Measurements from ENCODE around the gene HIVEP3.

The HIVEP3 gene

DNA sequence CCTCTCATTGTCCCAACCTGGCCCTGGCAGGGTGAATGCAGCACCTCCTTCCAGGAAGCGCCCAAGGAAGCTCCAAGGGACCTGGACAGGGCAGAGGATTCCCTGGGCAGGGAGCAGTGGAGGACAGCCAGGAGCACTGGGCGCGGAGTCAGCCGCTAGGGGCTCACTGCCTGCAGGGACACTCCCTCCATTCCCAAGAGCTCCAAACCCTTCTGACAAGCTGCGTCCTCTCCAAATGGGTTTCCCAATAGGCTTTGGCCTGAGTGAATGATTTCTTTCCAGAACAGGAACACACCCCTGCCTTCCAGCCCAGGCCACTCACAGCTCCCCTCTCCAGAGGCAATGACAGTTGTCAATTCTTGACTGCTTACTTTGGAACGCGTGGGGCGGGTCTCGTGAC, 305.8 kb downstream of the HIVEP3 start:
- peaks cover 5% of the 10 kb centered on the region for H3K4me1 ChIP-seq (ENCODE audit: control insufficient read depth, insufficient read depth, low read length, poor library complexity, severe bottlenecking)
- WGBS, 2 experiments (ENCODE audit: insufficient coverage in 2 of 2): 95 to 100% methylated on average over 2 to 5 of the region's 9 CpGs
- H3K27ac ChIP-seq (ENCODE audit: low read depth, low read length, severe bottlenecking): no peak overlapping the region

DNA sequence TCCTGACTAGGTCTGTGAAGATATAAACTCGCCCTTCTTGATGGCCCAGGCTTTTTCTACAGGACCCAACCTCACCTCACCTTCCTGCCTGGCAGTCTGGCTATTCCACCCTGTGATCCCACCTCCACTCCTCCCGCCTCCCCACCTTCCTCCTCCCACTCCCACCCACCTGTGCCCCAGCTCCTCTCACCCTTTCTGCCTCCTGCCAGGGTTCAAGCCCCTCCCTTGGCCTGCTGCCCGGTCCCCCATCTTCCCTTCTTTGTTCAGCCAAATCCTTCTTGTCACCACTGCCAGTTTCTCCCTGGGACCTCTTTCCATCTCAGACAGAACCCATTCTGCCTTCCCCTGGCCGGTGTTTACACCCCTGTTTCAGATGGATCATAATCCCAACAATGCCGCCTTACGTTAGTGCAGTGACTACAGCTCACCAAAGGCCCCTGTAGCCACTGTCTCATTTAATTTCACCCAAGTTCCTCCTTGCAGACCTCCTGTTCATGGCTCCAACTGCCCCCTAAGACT, 306.7 kb downstream of the HIVEP3 start:
- Histone ChIP-seq H3K4me1 (ENCODE audit: control insufficient read depth, insufficient read depth, low read length, poor library complexity, severe bottlenecking) (peaks cover 7% of the 10 kb centered on the region), H3K9me3 (ENCODE audit: control insufficient read depth, low read length) (no peaks in the 10 kb centered on the region), H3K36me3 (ENCODE audit: control insufficient read depth, insufficient read depth, low read length) (no peaks in the 10 kb centered on the region), H3K4me3 (ENCODE audit: extremely low read depth, insufficient read depth, low read length, poor library complexity, severe bottlenecking) (no peak overlapping the region), H3K27ac (ENCODE audit: low read depth, low read length, severe bottlenecking) (no peak overlapping the region)
- 87 to 89% methylated on average over 6 of the region's 6 CpGs for WGBS, 2 experiments (ENCODE audit: insufficient coverage in 2 of 2)

More for the DNA sequence above, 305.8 kb downstream of the HIVEP3 start:
- H3K9me3 ChIP-seq (ENCODE audit: control insufficient read depth, low read length): no peaks in the 10 kb centered on the region
- no peak overlapping the region for H3K4me3 ChIP-seq (ENCODE audit: extremely low read depth, insufficient read depth, low read length, poor library complexity, severe bottlenecking)
- H3K36me3 ChIP-seq (ENCODE audit: control insufficient read depth, insufficient read depth, low read length): no peaks in the 10 kb centered on the region

DNA sequence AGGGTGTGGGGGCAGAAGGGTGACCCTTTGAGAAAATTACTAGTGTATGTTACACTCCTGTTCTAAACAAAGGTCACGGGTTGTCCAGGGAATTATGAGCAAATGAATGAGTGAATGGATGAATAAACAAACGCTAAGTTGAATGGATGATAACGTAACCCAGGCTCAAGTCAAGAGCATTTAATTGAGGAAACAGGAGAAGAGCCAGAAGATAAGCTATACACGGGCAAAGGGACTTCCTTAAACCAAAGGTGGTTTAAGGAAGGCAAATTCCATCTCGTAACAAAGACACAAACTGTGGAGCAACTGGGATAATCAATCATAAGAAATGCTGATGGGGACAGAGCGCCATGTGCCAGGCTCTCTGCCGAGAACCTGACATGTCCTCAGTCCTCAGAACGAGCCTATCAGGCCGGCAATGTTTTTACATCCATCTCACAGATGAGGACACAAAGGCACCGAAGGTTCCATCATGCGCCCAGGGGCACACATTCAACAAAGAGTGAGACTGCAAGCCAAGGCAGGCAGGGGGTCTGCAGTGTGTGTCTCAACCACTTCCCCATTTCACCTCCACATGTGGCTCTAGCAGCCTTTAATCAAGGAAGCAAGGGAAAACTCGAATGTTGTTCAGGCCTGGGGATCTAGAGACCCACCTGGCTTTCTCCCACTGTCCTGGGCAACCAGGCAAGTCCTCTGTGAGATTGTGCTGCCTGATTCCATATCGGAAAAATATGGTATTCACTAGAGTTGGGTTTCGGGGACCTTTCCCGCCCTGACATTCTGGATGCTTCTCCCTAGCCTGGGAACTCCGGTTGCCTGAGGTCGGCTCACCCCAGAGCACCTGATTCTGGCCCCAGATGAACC, 307.4 kb downstream of the HIVEP3 start:
- peaks cover 7% of the 10 kb centered on the region for H3K4me1 ChIP-seq (ENCODE audit: control insufficient read depth, insufficient read depth, low read length, poor library complexity, severe bottlenecking)
- no peaks in the 10 kb centered on the region for H3K36me3 ChIP-seq (ENCODE audit: control insufficient read depth, insufficient read depth, low read length)
- WGBS, 2 experiments (ENCODE audit: insufficient coverage in 2 of 2): 87 to 88% methylated on average over 16 to 17 of the region's 17 CpGs
- H3K27ac ChIP-seq (ENCODE audit: low read depth, low read length, severe bottlenecking): no peak overlapping the region
- no peak overlapping the region for H3K4me3 ChIP-seq (ENCODE audit: extremely low read depth, insufficient read depth, low read length, poor library complexity, severe bottlenecking)
- no peaks in the 10 kb centered on the region for H3K9me3 ChIP-seq (ENCODE audit: control insufficient read depth, low read length)

DNA sequence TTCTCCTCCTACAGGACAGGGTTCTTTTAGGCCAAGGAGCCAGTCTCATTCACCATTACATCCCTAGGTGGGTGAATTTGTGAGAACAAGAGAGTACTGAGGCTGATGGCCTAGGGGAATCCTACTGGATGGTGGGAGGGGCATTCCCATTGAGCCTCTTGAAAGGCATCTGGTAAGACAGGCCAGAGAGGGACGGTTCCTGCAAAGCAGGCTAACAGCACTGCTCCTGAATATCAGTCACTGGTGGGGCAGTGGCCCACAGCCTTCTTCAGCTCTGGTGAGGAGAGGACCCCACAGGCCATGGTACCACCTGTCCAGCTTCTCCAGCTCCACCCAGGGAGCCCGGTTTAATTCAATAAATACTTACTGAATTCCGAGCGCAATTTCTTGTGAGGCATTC, 308.4 kb downstream of the HIVEP3 start:
- H3K27ac ChIP-seq (ENCODE audit: low read depth, low read length, severe bottlenecking): no peak overlapping the region
- no peaks in the 10 kb centered on the region for H3K36me3 ChIP-seq (ENCODE audit: control insufficient read depth, insufficient read depth, low read length)
- H3K4me3 ChIP-seq (ENCODE audit: extremely low read depth, insufficient read depth, low read length, poor library complexity, severe bottlenecking): no peak overlapping the region
- H3K4me1 ChIP-seq (ENCODE audit: control insufficient read depth, insufficient read depth, low read length, poor library complexity, severe bottlenecking): peaks cover 7% of the 10 kb centered on the region
- H3K9me3 ChIP-seq (ENCODE audit: control insufficient read depth, low read length): no peaks in the 10 kb centered on the region
- WGBS, 2 experiments (ENCODE audit: insufficient coverage in 2 of 2): 87 to 89% methylated on average over 4 of the region's 4 CpGs

DNA sequence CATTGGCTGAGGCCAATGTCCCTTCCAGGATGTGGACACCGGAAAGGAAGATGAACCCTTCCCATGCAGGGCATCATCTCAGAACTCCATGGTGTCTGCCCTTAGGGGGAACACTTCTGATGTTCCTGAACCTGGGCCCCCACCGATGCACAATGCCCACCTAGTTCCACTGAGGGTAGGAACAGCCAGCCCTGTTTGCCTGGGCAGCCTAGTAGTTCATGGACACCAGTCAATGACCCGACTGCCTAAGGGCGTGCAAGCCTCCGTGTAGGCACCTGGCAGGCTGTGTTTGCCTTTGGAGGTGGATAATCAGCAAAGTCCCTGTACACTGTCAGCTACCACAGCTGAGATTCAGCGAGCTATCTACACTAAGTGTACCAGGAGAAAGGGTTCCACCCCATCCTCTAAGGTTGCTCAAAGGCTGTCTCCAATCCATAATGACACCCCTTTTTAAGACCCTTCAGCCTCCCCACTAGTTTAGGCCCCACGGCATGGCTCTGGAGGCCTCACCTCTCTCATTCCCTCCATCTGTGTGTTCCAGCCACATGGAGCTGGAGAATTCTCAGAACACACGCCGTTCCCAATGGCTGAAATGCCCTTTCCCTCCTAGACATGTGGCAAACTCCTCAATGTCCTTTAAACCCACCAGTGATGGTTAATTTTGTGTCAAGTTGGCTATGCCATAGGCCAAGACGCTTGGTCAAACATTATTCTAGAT, 309.4 kb downstream of the HIVEP3 start:
- 93 to 97% methylated on average over 8 to 10 of the region's 10 CpGs for WGBS, 2 experiments (ENCODE audit: insufficient coverage in 2 of 2)
- H3K27ac ChIP-seq (ENCODE audit: low read depth, low read length, severe bottlenecking): no peak overlapping the region
- H3K4me1 ChIP-seq (ENCODE audit: control insufficient read depth, insufficient read depth, low read length, poor library complexity, severe bottlenecking): peaks cover 7% of the 10 kb centered on the region
- H3K36me3 ChIP-seq (ENCODE audit: control insufficient read depth, insufficient read depth, low read length): no peaks in the 10 kb centered on the region
- H3K4me3 ChIP-seq (ENCODE audit: extremely low read depth, insufficient read depth, low read length, poor library complexity, severe bottlenecking): no peak overlapping the region
- no peaks in the 10 kb centered on the region for H3K9me3 ChIP-seq (ENCODE audit: control insufficient read depth, low read length)

DNA sequence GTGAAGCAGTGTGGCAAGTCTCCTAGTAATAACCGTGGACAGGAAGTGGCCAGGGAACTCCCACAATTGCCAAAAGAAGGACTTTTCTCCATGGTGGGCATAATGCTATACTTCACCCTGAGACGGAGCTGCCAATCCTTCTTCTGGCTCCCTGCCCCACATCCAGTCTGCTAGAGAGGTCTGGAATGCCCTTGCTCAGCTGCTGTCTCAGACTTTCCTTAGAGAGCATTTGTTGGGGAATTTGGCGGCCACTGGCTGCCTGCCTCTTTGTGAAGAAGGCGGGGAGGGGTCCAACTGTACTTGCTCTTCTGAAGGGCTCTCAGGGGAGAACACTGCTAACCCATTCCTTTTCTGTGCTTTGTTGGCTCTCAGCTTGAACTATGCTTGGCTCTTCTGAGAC, 310.5 kb downstream of the HIVEP3 start:
- H3K4me1 ChIP-seq (ENCODE audit: control insufficient read depth, insufficient read depth, low read length, poor library complexity, severe bottlenecking): peaks cover 7% of the 10 kb centered on the region
- no peaks in the 10 kb centered on the region for H3K9me3 ChIP-seq (ENCODE audit: control insufficient read depth, low read length)
- no peaks in the 10 kb centered on the region for H3K36me3 ChIP-seq (ENCODE audit: control insufficient read depth, insufficient read depth, low read length)
- no peak overlapping the region for H3K4me3 ChIP-seq (ENCODE audit: extremely low read depth, insufficient read depth, low read length, poor library complexity, severe bottlenecking)
- 88 to 93% methylated on average over 3 to 4 of the region's 4 CpGs for WGBS, 2 experiments (ENCODE audit: insufficient coverage in 2 of 2)
- H3K27ac ChIP-seq (ENCODE audit: low read depth, low read length, severe bottlenecking): peak overlapping the region; percentile 13

DNA sequence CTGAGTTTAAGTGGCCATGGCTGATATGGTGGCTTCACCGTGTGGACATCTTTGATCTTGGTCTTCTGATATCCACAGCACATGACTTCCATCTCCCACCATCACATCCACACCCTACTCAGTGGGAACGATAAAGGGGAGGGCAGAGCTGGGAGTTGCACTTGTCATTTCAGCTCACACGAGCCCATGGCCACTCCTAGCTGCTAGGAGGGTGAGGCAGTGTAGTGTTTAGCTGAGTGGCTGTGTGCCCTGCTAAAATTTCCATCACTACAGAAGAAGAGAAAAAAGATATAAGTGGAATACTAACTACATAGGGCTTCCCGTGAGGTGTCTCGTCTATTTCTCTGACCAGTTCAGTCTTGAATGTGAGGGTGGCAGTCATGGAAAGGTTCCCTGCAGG, 310.9 kb downstream of the HIVEP3 start:
- H3K27ac ChIP-seq (ENCODE audit: low read depth, low read length, severe bottlenecking): no peak overlapping the region
- H3K4me1 ChIP-seq (ENCODE audit: control insufficient read depth, insufficient read depth, low read length, poor library complexity, severe bottlenecking): peaks cover 7% of the 10 kb centered on the region
- WGBS, 2 experiments (ENCODE audit: insufficient coverage in 2 of 2): 79 to 100% methylated on average over 2 of the region's 5 CpGs
- H3K4me3 ChIP-seq (ENCODE audit: extremely low read depth, insufficient read depth, low read length, poor library complexity, severe bottlenecking): no peak overlapping the region
- H3K36me3 ChIP-seq (ENCODE audit: control insufficient read depth, insufficient read depth, low read length): no peaks in the 10 kb centered on the region
- H3K9me3 ChIP-seq (ENCODE audit: control insufficient read depth, low read length): no peaks in the 10 kb centered on the region

DNA sequence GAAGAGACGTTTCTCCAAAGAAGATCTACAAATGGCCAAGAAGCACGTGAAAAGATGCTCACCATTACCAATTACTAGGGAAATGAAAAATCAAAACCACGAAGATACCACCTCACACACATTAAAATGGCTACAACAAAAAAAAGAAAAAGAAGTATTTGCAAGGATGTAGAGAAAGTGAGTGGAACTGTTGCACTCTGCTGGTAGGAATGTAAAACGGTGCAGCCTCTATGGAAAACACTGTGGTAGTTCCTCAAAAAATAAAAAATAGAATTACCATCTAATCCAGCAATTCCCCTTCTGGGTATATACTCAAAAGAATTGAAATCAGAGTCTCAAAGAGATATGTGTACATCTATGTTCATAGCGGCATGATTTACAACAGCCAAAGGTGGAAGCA, 318.8 kb downstream of the HIVEP3 start:
- 80 to 100% methylated on average over 1 of the region's 5 CpGs for WGBS, 2 experiments (ENCODE audit: insufficient coverage in 2 of 2)
- no peak overlapping the region for H3K4me3 ChIP-seq (ENCODE audit: extremely low read depth, insufficient read depth, low read length, poor library complexity, severe bottlenecking)
- no peak overlapping the region for H3K27ac ChIP-seq (ENCODE audit: low read depth, low read length, severe bottlenecking)
- H3K4me1 ChIP-seq (ENCODE audit: control insufficient read depth, insufficient read depth, low read length, poor library complexity, severe bottlenecking): no peaks in the 10 kb centered on the region
- no peaks in the 10 kb centered on the region for H3K36me3 ChIP-seq (ENCODE audit: control insufficient read depth, insufficient read depth, low read length)
- no peaks in the 10 kb centered on the region for H3K9me3 ChIP-seq (ENCODE audit: control insufficient read depth, low read length)

DNA sequence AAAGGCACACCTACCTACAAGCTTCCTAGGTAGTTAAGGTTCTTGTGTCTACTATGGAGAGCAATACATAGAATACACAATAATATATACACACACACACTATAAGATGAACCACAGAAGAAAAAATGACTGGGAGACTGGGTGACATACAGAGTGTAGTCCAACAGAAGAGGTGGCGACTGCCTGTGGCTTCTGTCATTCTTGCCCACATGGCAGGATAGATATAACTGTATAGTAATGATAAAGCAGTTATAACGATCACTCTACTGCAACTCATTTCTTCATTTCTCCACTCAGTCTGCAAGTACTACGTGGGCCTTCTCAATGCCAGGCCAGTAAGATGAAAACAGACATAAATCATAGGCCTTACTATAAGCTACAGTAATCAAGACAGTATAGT, 320.4 kb downstream of the HIVEP3 start:
- no peaks in the 10 kb centered on the region for H3K9me3 ChIP-seq (ENCODE audit: control insufficient read depth, low read length)
- H3K36me3 ChIP-seq (ENCODE audit: control insufficient read depth, insufficient read depth, low read length): no peaks in the 10 kb centered on the region
- no peak overlapping the region for H3K4me3 ChIP-seq (ENCODE audit: extremely low read depth, insufficient read depth, low read length, poor library complexity, severe bottlenecking)
- 83% methylated on average over 1 of the region's 3 CpGs; no CpG with 5 or more reads in 1 of the 2 experiments for WGBS, 2 experiments (ENCODE audit: insufficient coverage in 2 of 2)
- H3K4me1 ChIP-seq (ENCODE audit: control insufficient read depth, insufficient read depth, low read length, poor library complexity, severe bottlenecking): no peaks in the 10 kb centered on the region
- no peak overlapping the region for H3K27ac ChIP-seq (ENCODE audit: low read depth, low read length, severe bottlenecking)

DNA sequence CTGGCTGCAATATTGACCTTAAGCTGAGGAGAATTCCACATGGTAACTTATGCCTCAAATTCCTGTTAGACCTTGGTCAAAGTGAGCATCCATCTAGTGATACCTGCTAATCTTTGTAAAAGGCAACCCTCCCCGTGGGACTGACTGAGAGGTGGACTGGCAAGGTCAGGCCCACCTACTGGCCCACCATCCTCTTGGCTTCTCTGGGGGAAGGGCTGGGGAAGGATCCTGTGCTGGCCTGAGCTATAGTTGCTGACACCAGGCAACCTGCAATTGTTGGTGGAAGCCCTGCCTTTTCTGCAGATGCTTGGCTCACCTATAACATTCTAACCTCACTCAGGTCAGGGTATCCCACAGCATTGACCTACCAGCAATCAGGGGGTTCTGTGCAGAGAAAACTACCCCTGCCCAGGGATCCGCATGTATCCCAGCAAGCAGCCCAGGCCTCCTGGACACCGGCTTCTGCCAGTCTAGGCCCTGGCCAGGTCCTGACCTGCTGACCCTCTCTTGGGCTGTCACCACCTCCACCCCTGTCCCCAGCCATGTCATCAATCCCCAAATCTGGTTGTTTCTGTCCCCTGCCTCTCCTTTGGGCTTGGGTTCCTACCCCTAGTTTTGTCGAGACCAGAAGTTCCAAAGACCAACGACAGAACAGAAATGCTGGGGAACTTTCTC, 326.1 kb downstream of the HIVEP3 start:
- Histone ChIP-seq H3K27ac (ENCODE audit: low read depth, low read length, severe bottlenecking) (no peak overlapping the region), H3K4me3 (ENCODE audit: extremely low read depth, insufficient read depth, low read length, poor library complexity, severe bottlenecking) (no peak overlapping the region), H3K36me3 (ENCODE audit: control insufficient read depth, insufficient read depth, low read length) (no peaks in the 10 kb centered on the region), H3K9me3 (ENCODE audit: control insufficient read depth, low read length) (no peaks in the 10 kb centered on the region), H3K4me1 (ENCODE audit: control insufficient read depth, insufficient read depth, low read length, poor library complexity, severe bottlenecking) (no peaks in the 10 kb centered on the region)
- 94 to 100% methylated on average over 4 of the region's 5 CpGs for WGBS, 2 experiments (ENCODE audit: insufficient coverage in 2 of 2)
